HepG2 (cell line): ENCODE measurements around the gene EWSR1. TPM values are rescaled to one million over a fixed set of nuclear protein-coding genes. Genes with fewer than 3 reads are reported as not detected.

Experiments
- BCLAF1 ChIP-seq: fragments of 450-650 bp; IDR thresholded peaks from 2 replicates; pipeline ENCODE4 v1.6.1; 2017; ENCODE audit warnings: mild to moderate bottlenecking
- CEBPB ChIP-seq: IDR thresholded peaks from 2 replicates; pipeline ENCODE4 v1.6.1; 2011; ENCODE audit warnings: low read depth, low read length, improper control_type of control experiment, borderline replicate concordance
- EED ChIP-seq: sonication (generic); formaldehyde crosslinking; IDR thresholded peaks from 2 replicates; pipeline ENCODE4 v1.5.0; 2020; ENCODE audit warnings: mild to moderate bottlenecking, missing genetic modification reagents
- FOXA1 ChIP-seq, 2 experiments: fragments of 450-650 bp in 1 of 2; sonication (generic) in 1 of 2; formaldehyde crosslinking in 1 of 2; IDR thresholded peaks; 2 replicates each; pipeline versions ENCODE4 v1.4.0 to v1.6.1; 2016 to 2020; ENCODE audit warnings: missing genetic modification reagents in 1 of 2
- FOXJ3 ChIP-seq: sonication (generic); formaldehyde crosslinking; IDR thresholded peaks from 2 replicates; pipeline ENCODE4 v1.4.0; 2020; ENCODE audit warnings: missing genetic modification reagents, mild to moderate bottlenecking, borderline replicate concordance
- HDAC6 ChIP-seq: fragments of 200-600 bp; sonication (generic); IDR thresholded peaks from 2 replicates; pipeline ENCODE4 v1.7.0; 2017; ENCODE audit warnings: mild to moderate bottlenecking, antibody characterized with exemption, low read length, low read depth
- IRF2 ChIP-seq: IDR thresholded peaks from 2 replicates; pipeline ENCODE4 v1.6.1; 2018; ENCODE audit warnings: missing genetic modification reagents, missing compliant biosample characterization
- KDM3A ChIP-seq: IDR thresholded peaks from 2 replicates; pipeline ENCODE4 v1.6.1; 2018; ENCODE audit warnings: low read depth, missing compliant biosample characterization
- KDM5A ChIP-seq: fragments of 200-600 bp; sonication (generic); IDR thresholded peaks from 2 replicates; pipeline ENCODE4 v1.7.0; 2018; ENCODE audit warnings: antibody characterized with exemption, mild to moderate bottlenecking, low read length, borderline replicate concordance
- MAF1 ChIP-seq: sonication (generic); formaldehyde crosslinking; IDR thresholded peaks from 2 replicates; pipeline ENCODE4 v1.5.0; 2020; ENCODE audit warnings: missing genetic modification reagents, borderline replicate concordance
- MIXL1 ChIP-seq: IDR thresholded peaks from 2 replicates; pipeline ENCODE4 v1.6.1; 2016
- RBAK ChIP-seq: sonication (generic); formaldehyde crosslinking; IDR thresholded peaks from 2 replicates; pipeline ENCODE4 v1.5.1; 2020; ENCODE audit warnings: mild to moderate bottlenecking, missing genetic modification reagents
- SKIL ChIP-seq: sonication (generic); formaldehyde crosslinking; IDR thresholded peaks from 2 replicates; pipeline ENCODE4 v1.8.0; 2022; ENCODE audit warnings: missing genetic modification reagents, mild to moderate bottlenecking, moderate library complexity, borderline replicate concordance
- SMAD1 ChIP-seq: sonication (generic); formaldehyde crosslinking; IDR thresholded peaks from 2 replicates; pipeline ENCODE4 v1.4.0; 2020; ENCODE audit warnings: missing genetic modification reagents, low read depth, mild to moderate bottlenecking, borderline replicate concordance
- SMARCC2 ChIP-seq: fragments of 450-650 bp; IDR thresholded peaks from 2 replicates; pipeline ENCODE4 v1.6.1; 2017; ENCODE audit warnings: antibody characterized with exemption, mild to moderate bottlenecking
- TARDBP ChIP-seq: sonication (generic); formaldehyde crosslinking; IDR thresholded peaks from 2 replicates; pipeline ENCODE4 v1.8.0; 2022; ENCODE audit warnings: mild to moderate bottlenecking, missing genetic modification reagents
- THRA ChIP-seq: sonication (generic); formaldehyde crosslinking; IDR thresholded peaks from 2 replicates; pipeline ENCODE4 v1.4.0; 2020; ENCODE audit warnings: missing genetic modification reagents, borderline replicate concordance
- YY1 ChIP-seq: IDR thresholded peaks from 2 replicates; pipeline ENCODE4 v1.6.1; 2011; ENCODE audit warnings: low read length, low read depth, moderate library complexity, mild to moderate bottlenecking; ENCODE audit not compliant: insufficient read depth, insufficient replicate concordance
- ZNF276 ChIP-seq: sonication (generic); formaldehyde crosslinking; IDR thresholded peaks from 2 replicates; pipeline ENCODE4 v1.4.0; 2020; ENCODE audit warnings: mild to moderate bottlenecking, low read depth, missing genetic modification reagents
- ZNF558 ChIP-seq: sonication (generic); formaldehyde crosslinking; IDR thresholded peaks from 2 replicates; pipeline ENCODE4 v1.9.0; 2022; ENCODE audit warnings: mild to moderate bottlenecking, missing genetic modification reagents, borderline replicate concordance
- ZNF629 ChIP-seq: sonication (generic); formaldehyde crosslinking; conservative IDR thresholded peaks from 2 replicates; pipeline ENCODE4 v1.5.0; 2020; ENCODE audit warnings: missing genetic modification reagents
- polyA plus RNA-seq, 8 experiments: library from polyadenylated mRNA; depleted of rRNA in 3 of 8; stranded (reverse) in 7 of 8; unstranded in 1 of 8; fragments of >200 nt; fragmentation: Illumina TruSeq in 4 of 8; extraction: Trizol in 4 of 8; gene quantifications; 2 replicates each; pipeline versions ENCODE4 v1.2.1 to v1.2.3, GENCODE V29; 2011 to 2016; ENCODE audit warnings: low read depth in 4 of 8, missing spikeins in 1 of 8, mixed read lengths in 1 of 8; ENCODE audit not compliant: insufficient read depth in 1 of 8
- total RNA-seq, 5 experiments: library from RNA; depleted of rRNA; stranded (reverse); fragments of >200 nt; fragmentation: Illumina TruSeq; extraction: Trizol; gene quantifications; 2 replicates each; pipeline ENCODE4 v1.2.3, GENCODE V29; 2016; ENCODE audit warnings: low read depth in 1 of 5

Gene EWSR1
- total and polyA plus RNA-seq, 2 of the 13 experiments (the other 11 are each of a cell fraction or from before 2014, with no cell fraction given), result 211 to 326 TPM

- TF ChIP-seq BCLAF1 (no peak), TARDBP (peak; percentile 12; the same call in 1 of the 2 replicates), ZNF558 (CRISPR knock-in tag) (no peak), FOXJ3 (CRISPR knock-in tag) (no peak), MIXL1 (CRISPR knock-in tag) (no peak), MAF1 (CRISPR knock-in tag) (no peak), KDM5A (no peak), EED (CRISPR knock-in tag) (no peak), SMAD1 (no peak), FOXA1 (IDR thresholded peaks at IDR 0.05) (no peak), FOXA1 (CRISPR knock-in tag; IDR thresholded peaks at IDR 0.05) (peak; percentile 48), SMARCC2 (no peak), HDAC6 (no peak), RBAK (CRISPR knock-in tag) (no peak), IRF2 (CRISPR knock-in tag) (no peak), YY1 (peak; percentile 46), ZNF629 (CRISPR knock-in tag) (no peak), CEBPB (no peak), SKIL (no peak), THRA (CRISPR knock-in tag) (no peak), ZNF276 (CRISPR knock-in tag) (no peak), KDM3A (CRISPR knock-in tag) (no peak)
These were observed 48.0 kb upstream of the EWSR1 start (continued) for GRCh38 chr22:29219881-29220670.
